ENCODE data around the gene GATA2.

The GATA2 gene

GRCh38 chr3:128487538-128487812 lies 5.5 kb downstream of the GATA2 start:
- DNase-seq = no peak

- DNase-seq = no peak
Measured at GRCh38 chr3:128486681-128487537, 6.1 kb downstream of the GATA2 start.

GRCh38 chr3:128486205-128486628 lies 6.8 kb downstream of the GATA2 start:
- DNase-seq = no peak

- no peak for DNase-seq
Measured at GRCh38 chr3:128485282-128486204, 7.5 kb downstream of the GATA2 start.

GRCh38 chr3:128484404-128485281 lies 8.4 kb downstream of the GATA2 start:
- DNase-seq = no peak

- DNase-seq = no peak
Measured at GRCh38 chr3:128483657-128484403, 9.2 kb downstream of the GATA2 start.

GRCh38 chr3:128482666-128483656 lies 10.0 kb downstream of the GATA2 start:
- DNase-seq = no peak

- no peak for DNase-seq
Measured at GRCh38 chr3:128482175-128482574, 10.8 kb downstream of the GATA2 start.

GRCh38 chr3:128481438-128481942 lies 11.5 kb downstream of the GATA2 start:
- no peak for DNase-seq

GRCh38 chr3:128480717-128481437 lies 12.1 kb downstream of the GATA2 start:
- no peak for DNase-seq

GRCh38 chr3:128480278-128480677 lies 12.7 kb downstream of the GATA2 start:
- DNase-seq = no peak

- DNase-seq = no peak
Measured at GRCh38 chr3:128479558-128480086, 13.4 kb downstream of the GATA2 start.

GRCh38 chr3:128478576-128479506 lies 14.2 kb downstream of the GATA2 start:
- no peak for DNase-seq

- DNase-seq = no peak
Measured at GRCh38 chr3:128476659-128477058, 16.3 kb downstream of the GATA2 start.

GRCh38 chr3:128475355-128475754 lies 17.6 kb downstream of the GATA2 start:
- DNase-seq = no peak

GRCh38 chr3:128473737-128474136 lies 19.3 kb downstream of the GATA2 start:
- no peak for DNase-seq

GRCh38 chr3:128473180-128473519 lies 19.9 kb downstream of the GATA2 start:
- DNase-seq = no peak

- DNase-seq = no peak
Measured at GRCh38 chr3:128472449-128473179, 20.4 kb downstream of the GATA2 start.

All from activated CD4-positive, CD25-positive, alpha-beta regulatory T cell (primary cell).